GM12872 (cell line): ENCODE data around the gene NELFA.

ENCODE experiments used
- CTCF ChIP-seq: IDR thresholded peaks from 3 replicates; pipeline ENCODE4 v1.5.1; 2011; ENCODE audit warnings: low read depth, mild to moderate bottlenecking, low read length, moderate library complexity; ENCODE audit not compliant: insufficient read depth

Gene NELFA

GRCh38 chr4:1973218-1973617 is 35.6 kb downstream of the NELFA start:
- TF ChIP-seq CTCF = no peak

GRCh38 chr4:1972414-1972813 is 36.4 kb downstream of the NELFA start:
- no peak for TF ChIP-seq CTCF

GRCh38 chr4:1971456-1972200 is 37.1 kb downstream of the NELFA start:
- no peak for TF ChIP-seq CTCF

GRCh38 chr4:1970926-1971325 is 37.8 kb downstream of the NELFA start:
- TF ChIP-seq CTCF = no peak

GRCh38 chr4:1969928-1970723 is 38.6 kb downstream of the NELFA start:
- TF ChIP-seq CTCF = no peak

- no peak for TF ChIP-seq CTCF
These were observed 40.0 kb downstream of the NELFA start for GRCh38 chr4:1968686-1969295.

- TF ChIP-seq CTCF = no peak
These were observed 41.1 kb downstream of the NELFA start for GRCh38 chr4:1967512-1968149.
